Stimulated activated CD8-positive, alpha-beta memory T cell treated with anti-CD3 and anti-CD28 coated beads, Interleukin-4, amount 100 ng/mL, for 48 hours (primary cell): ENCODE data around the gene RAPH1.
"Not testable (repeated sequence)": the region's sequence is repeated elsewhere in the genome, so short reads cannot be mapped to it uniquely, and the experiment has no call there.

Experiments used
- DNase-seq: peaks from one replicate; pipeline ENCODE4 v3.0.0-alpha.2; 2020

RAPH1 gene

GRCh38 chr2:203543898-203544328 is 8.8 kb upstream of the RAPH1 start:
- DNase-seq: no peak

- not testable (repeated sequence) for DNase-seq
These were observed 5.5 kb upstream of the RAPH1 start for GRCh38 chr2:203540598-203540997.

- not testable (repeated sequence) for DNase-seq
These were observed 3.1 kb upstream of the RAPH1 start for GRCh38 chr2:203538237-203538636.

- DNase-seq: not testable (repeated sequence)
These were observed 1.5 kb upstream of the RAPH1 start for GRCh38 chr2:203536586-203536951.

- no peak for DNase-seq
These were observed 884 bp upstream of the RAPH1 start for GRCh38 chr2:203535784-203536585.

DNA sequence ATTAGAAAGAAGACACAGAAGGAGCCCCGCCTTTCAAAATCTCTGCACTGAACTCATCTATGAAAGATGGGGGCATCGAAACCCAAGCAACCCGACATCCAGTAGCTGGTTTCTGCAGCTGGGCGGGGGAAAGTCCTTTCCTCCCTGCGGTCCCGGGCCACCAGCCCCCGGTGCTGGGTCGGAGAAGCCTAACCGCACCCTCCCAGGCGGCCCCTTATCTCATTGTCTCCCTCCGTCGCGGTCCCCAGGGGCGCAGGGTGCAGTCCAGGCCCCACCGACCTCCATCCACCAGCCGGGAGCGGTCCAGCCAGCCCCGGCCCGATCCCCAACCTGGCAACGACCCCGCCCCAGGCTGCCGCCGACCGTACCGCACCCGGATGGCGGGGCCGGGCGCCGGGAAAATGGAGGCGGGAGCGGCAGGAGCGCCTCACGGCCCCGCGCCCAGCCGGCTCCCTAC is 452 bp downstream of the RAPH1 start:
- peak; percentile 56 for DNase-seq

- DNase-seq: no peak
These were observed 1.2 kb downstream of the RAPH1 start for GRCh38 chr2:203533676-203534591.

GRCh38 chr2:203532957-203533658 is 2.0 kb downstream of the RAPH1 start:
- no peak for DNase-seq

DNA sequence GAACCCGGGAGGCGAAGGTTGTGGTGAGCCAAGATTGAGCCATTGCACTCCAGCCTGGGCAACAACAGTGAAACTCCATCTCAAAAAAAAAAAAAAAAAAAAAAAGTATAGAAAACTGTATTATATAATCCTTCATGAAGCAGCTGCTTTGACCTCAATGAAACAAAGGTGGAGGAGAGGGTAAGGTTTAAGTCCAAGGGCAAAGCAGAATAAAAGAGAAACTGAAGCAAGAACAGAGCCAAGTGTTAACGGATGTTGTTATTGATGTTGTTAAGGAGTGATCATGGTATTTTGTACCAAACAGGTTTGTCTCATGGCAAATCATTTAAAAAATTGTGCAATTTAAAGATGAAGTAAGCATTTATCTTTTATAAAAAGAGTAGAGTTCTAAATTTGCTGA is 7.4 kb downstream of the RAPH1 start:
- DNase-seq: no peak

DNA sequence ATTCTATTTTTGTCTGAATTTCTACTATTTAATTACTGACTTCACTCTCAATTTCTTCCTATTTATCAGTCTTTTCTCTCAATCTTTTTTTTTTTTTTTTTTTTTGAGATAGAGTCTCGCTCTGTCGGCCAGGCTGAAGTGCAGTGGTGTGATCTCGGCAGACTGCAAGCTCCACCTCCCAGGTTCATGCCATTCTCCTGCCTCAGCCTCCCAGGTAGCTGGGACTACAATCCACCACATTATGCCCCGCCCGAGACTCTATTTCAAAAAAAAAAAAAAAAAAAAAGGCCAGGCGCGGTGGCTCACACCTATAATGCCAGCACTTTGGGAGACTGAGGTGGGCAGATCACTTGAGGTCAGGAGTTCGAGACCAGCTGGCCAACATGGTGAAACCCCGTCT is 21.8 kb downstream of the RAPH1 start:
- not testable (repeated sequence) for DNase-seq

DNA sequence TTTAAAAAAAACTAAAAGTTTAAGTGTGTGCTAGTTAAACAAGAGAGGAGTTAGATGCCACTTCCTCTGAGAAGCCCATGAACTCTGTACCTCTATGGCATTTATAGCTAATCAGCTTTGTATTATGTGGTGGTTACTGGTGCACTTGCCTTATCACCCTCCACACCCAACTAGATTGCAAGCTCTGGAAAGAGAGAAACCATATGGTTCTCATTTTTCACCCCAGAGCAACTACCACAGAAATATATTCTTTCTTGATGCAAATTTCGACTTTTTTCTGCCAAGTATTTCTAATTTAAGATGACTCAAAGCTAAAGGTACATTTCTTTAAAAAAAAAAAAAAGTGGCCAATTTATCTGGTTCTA is 24.2 kb downstream of the RAPH1 start:
- no peak for DNase-seq

GRCh38 chr2:203510256-203510940 is 24.7 kb downstream of the RAPH1 start:
- DNase-seq: no peak

- DNase-seq: not testable (repeated sequence)
These were observed 31.6 kb downstream of the RAPH1 start for GRCh38 chr2:203503460-203503859.

GRCh38 chr2:203501873-203502272 is 33.2 kb downstream of the RAPH1 start:
- no peak for DNase-seq

- no peak for DNase-seq
These were observed 34.1 kb downstream of the RAPH1 start for GRCh38 chr2:203500951-203501350.

DNA sequence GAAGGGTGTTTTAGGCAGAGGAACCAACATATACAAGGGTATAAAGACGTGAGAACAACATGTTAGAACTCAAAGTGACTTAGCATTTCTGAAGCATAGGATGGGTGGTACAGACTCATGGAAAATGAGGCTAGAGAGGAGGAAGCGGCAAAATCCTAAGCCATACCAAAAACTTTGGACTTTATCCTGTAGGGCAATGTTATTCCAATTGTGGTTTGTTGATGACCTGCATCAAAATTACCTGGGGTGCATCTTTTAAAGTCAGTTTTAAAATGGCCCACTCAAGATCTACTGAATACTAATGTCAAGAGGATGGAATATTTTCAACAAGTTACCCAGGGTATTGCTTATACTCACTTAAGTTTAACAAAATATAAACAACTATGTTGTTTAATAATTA is 34.8 kb downstream of the RAPH1 start:
- no peak for DNase-seq

DNA sequence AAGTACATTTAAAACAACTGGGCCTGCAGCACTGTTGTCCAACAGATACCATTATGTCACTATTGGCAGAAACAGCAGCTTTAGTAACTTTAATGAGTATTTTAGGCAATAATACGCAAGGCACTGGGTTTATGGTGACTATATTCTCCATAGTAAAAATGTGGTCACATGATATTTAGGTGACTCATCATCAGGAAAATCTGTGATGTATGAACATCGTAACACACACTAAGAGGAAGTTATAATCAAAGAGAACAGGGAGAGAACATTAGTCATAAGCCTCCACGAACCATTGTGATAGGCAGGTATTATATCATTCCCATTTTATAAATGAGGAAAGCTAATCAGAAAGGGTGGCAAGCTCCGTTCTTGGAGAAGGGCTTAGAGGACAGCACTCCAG is 36.9 kb downstream of the RAPH1 start:
- no peak for DNase-seq

DNA sequence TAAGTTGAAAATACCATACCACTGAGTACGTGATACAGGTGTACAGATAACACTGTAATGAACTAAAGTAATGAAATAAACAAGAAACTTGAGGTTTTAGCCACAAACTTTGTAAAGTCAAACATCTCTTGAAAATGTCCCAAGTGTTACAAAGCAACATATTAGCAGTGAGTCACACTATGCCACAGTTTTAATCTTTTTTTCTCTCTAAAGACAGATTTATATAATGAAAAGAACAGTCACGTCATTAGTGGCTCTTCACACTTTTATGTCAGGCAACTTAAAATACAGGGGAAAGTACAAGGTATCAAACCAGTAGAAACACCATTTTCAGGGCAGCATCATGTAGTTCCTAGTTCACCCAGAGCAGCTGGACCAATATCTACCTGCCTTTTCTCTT is 42.1 kb downstream of the RAPH1 start:
- no peak for DNase-seq

GRCh38 chr2:203490391-203490790 is 44.7 kb downstream of the RAPH1 start:
- no peak for DNase-seq

DNA sequence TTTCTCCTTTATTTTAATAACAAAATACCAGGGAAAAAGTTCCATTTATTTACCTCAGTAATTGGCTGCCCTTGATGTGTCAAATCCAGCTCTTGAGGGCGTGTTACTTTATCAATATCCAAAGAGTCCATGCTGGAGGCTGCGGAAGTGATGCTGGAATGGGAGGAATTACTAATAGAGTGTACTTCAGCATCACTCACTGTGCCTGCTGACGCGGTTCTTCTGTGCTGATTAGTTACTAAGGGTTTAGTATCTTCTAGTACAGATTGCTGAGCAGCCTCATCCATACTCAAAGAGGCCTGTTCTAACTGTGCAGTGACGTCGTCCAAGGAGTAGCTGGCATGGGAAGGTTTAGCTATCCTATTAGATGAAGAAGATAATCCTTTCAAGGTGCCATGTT is 45.6 kb downstream of the RAPH1 start:
- DNase-seq: no peak

GRCh38 chr2:203484266-203485112 is 50.6 kb downstream of the RAPH1 start:
- peak; percentile 34 for DNase-seq

DNA sequence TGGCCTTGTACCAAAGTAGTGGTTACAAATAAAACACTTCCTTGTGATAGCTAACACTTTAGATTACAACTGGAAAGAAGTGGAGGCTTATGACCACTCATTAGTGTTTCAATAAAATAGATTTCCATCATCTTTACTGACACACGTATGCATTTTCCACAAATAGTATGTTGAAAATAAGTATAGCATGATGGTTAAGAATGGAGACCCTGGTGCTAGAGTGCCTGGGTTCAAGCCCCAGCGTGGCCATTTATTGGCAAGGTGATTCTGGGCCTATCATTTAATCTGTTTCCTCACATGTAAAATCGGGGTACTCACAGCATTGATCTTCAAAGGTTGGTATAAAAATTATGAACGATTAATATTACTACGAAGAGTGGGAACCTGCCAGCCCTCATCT is 54.5 kb downstream of the RAPH1 start:
- DNase-seq: no peak
